Stimulated activated naive CD4-positive, alpha-beta T cell treated with Interleukin-2 at 50 U/mL for 16 hours (primary cell): ENCODE data around the gene WFDC5.
"Not testable (repeated sequence)": the region's sequence is repeated elsewhere in the genome, so short reads cannot be mapped to it uniquely, and the experiment has no call there.

Experiments used
- DNase-seq: peaks from one replicate; lab custom pipeline; 2025; lab: John Stamatoyannopoulos, UW

WFDC5 gene

DNA sequence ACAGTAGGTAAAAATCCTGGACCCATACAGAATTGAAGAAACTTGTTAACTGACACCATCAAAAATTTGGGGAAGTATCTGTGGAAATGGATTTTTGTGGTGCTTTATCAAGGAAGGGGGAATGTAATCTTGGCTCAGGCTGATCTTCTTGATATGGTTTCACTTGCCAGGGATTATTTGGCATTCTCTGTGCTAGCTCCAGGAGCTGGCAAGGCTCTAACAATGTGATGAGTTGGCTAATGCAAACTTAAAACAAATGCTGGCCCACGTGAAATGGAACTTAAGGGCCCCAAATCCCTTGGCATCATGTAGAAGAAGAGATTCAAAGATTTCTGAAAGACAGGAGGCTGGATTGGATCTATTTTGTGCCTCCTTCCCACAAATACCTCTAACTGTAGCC is 27.2 kb downstream of the WFDC5 start:
- no peak for DNase-seq

DNA sequence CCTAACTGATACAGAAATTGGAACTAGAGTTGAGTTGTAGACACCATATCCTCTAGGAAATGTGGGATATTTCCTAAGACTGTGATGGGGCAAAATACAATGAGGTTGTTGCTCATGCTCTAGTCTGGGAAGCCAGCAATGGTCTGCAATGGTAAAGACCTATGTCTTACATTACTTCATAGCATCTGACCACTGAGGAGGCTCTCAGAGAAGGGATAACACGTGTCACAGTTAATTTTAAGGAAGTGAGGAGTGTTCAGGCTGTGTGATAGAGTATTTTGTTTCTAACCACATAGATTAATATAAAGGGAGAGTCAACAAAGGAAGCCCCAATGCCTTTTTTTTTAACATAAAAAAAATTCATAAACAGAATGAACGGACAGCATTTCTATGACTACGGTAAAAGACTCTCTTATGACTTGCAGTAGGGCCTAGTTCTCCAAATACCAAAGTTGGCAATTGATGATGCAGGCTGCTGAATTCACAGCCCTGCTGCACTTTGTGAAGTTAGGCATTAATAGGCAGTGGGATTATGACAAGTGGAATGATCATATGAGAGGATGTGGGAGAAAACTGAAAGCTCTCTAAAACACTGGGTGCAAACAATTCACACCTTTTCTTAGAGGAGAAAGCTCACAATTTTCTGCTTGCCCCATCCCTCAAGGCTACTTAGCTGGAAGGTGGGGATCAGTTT is 27.7 kb downstream of the WFDC5 start:
- DNase-seq: no peak

DNA sequence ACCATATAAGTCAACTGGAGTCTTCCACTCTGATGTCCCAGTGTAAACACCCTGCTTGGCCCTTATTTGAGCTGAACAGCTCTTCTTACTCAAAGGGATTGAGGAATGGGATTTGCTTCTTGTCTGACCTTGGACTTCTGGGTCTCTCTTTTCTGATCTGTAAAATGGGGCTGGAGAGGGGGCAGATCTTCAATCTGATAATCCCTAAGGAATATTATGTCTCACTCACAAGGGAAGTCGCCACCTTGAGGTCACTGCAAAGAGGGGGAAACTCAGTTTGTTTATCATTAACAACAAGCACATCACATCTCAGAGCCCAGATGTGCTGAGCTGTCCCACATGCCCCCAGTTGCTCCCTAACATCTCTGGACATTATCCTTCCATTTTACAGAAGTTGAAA is 29.1 kb downstream of the WFDC5 start:
- DNase-seq: no peak

DNA sequence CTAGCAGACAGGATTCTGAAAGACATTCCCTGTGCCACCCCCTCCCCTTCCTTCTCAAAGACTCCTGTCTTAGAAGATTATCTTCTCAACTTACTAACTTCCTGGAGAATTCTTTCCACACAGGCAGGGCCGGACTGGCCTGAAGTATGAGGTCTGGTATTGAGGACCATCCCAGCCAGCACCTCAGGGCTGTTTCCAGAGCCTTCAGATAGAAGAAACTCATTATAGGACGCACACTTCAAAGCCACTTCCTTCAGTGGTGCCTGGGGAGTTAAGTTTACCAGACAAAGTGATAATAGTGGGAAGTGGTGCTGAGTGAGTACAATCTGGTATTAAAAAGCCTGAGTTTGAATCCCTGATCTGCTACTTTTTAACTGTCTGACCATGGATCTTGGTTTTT is 29.7 kb downstream of the WFDC5 start:
- DNase-seq: no peak

DNA sequence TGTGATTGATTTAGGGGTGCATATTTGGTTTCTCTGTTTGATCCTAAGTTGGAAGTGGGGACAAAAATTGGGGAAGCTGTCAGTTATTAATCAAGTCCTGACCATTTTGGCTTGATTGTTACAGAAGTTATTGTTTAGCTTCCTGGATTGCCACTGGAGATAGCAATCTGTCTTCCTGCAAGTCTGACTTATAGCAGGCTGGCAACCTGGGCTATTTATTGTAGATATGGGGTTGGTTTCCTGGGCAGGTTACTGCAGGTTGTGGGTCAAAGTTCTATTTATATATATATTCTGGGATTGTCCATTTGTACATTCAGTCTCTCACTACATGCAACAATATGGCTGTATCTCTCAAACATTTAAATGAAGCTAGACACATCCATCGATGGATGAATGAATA is 31.8 kb downstream of the WFDC5 start:
- DNase-seq: no peak

DNA sequence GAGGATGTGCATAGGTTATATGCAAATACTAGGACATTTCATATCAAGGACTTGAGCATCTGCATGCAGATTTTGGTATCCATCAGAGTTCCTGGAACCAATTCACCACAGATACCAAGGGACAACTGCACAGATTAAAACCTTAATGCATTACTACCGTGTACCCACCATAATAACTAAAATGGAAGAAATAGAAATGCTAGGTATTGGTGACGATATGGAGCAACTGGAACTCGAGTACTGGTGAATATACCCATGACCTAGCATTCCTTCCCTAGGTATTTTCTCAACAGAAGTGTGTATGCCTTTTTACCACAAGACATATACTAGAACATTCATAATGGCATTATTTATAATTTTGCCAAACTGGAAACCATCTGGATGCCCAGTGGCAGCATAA is 32.5 kb downstream of the WFDC5 start:
- DNase-seq: no peak

DNA sequence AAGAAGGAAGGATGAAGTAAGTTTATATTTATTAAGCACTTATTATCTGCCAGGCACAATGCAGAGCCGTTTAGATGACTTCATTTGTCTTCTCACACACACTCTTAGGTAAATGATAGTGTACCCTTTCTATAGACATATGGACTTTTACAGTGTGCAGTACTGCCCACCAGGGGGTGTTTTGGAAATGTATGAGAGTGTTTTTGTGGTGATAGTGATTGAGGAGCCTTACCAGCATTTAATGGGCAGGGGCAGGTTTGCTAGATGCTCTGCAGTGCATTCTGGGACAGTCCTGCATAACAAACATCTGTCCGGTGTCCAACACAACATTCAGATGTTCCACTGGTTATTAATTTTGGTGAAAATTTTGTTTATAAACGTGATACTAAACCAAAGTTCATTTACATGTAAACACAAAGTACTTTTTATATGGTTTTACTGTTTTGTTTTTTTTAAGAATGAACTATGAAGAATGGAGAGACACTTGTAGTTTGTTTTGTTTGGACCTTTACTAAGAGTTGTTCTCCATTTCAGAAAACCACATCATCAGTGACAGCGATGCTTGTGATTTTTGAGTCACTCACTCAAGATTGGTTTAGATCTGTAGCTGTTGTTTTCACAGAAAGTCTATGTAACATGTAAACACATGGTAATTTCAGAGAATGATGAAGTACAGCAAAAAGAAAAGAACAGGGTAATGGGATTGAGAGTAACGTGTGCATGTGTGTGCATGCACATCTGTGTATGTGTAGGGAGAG is 33.9 kb downstream of the WFDC5 start:
- no peak for DNase-seq

DNA sequence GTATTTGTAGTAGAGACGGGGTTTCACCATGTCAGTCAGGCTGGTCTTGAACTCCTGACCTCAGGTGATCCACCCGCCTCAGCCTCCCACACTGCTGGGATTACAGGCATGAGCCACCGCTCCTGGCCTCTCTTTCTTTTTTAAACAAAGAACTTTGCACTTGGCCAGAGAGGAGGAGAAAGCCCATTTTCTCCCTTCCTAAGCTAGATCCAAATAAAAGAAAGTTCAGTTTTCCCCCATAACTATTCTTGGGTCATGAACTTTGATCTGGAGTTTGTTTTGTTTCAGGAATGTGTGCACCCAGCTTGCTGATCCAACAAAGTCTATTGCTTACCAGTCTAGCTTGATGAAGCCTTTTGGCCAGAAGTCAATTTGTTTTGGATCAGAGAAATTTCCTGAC is 37.4 kb downstream of the WFDC5 start:
- DNase-seq: no peak

DNA sequence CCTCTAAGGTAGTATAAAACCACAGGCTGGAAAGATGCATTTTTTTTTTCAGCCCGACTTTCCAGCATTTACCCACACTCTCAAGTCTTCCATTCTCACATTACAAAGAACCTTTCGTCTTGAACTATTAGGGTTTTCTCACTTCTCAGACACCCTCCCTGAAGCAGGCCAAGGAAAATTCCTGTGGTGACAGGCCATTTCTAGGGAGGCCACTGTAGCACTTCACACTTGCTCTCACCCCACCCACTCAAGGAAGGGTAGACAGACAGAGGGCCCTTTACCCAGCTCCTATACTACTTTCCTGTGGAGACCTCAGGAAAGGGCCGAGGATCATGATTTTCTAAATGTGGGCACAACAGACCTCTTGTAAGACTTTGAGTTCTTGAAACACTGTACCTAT is 41.8 kb downstream of the WFDC5 start:
- DNase-seq: no peak

DNA sequence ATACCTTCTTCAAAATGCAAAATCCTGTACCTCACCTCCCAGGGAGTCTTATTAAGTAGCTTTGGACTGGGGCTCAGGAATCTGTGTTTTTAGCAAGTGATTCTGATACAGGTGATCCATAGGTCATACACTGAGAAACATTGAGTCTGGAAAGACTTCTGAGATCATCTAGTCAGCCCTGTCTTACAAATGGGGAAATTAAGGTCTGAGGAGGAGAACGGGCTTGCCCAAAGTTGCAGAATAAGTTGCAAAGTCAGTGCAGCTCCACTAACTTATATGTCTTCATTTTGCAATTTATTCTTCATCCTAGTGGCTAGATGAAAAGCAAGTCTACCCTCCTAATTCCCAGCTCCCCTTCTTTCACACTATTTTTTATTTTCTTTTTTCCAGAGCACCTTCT is 42.9 kb downstream of the WFDC5 start:
- DNase-seq: no peak

DNA sequence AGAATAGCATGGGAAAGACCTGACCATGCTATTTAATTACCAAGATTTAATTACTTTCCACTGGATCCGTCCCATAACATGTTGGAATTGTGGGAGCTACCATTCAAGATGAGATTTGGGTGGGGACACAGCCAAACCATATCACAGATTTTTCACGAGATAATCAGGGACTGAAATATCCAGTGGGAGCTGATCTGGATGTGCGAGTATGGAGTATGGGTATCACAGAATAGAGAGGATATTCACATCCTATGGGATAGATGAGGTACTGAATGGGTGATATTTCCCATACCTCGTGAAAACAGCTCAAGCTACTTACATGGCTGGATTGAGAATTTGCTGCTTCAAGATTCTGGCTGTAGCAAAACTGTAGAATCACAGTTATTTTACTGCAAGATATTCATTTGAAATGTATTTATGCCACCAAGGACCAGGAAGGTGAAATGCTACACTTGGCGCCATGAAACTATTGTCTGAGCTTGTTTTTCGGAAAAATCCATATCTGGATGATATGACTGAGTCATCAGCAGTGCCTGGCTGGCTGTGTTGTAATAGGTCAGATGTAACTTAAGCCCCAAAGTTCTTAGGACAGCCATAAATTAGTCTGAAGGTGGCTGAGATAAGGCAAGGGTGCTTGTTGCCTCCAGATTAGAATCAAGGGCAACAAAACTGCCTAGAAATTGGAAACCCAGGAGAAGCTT is 43.9 kb downstream of the WFDC5 start:
- no peak for DNase-seq

DNA sequence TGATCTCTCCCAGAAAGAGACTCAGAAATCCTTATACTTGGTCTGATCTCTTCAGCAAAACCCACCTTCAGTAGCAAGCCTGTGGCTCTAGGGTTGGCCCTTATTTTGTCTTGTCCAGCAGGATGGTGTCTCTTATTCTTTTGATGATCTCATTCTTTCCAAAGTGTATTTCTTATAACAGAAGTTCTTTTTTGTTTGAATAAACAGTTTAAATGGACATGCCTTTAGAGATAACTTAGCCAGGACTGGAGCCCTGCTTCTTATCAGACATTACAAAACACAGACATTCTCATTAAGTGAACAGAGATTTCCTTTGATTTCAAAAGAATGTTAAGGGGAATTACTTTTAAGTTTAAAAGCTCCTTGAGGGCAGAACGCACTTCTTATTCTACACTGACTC is 45.7 kb downstream of the WFDC5 start:
- no peak for DNase-seq

DNA sequence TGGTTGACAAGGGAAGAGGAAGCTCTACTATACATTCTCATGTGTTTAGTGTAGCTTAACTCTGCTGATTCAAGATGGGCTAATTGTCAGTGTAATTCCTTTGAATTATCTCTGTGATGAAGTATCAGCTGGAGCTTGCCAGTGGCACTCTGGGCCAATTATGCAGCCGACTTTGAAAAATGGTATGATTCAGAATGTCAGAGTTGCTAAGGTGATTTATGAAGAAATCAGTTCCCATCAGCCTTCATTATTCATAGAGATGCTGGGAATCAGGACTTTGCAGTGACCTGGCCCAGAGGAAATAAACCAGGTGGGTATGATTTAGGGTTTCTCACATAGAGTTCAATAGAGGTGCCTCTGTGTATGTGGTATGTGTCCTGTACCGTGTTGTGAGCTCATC is 47.4 kb downstream of the WFDC5 start:
- no peak for DNase-seq

DNA sequence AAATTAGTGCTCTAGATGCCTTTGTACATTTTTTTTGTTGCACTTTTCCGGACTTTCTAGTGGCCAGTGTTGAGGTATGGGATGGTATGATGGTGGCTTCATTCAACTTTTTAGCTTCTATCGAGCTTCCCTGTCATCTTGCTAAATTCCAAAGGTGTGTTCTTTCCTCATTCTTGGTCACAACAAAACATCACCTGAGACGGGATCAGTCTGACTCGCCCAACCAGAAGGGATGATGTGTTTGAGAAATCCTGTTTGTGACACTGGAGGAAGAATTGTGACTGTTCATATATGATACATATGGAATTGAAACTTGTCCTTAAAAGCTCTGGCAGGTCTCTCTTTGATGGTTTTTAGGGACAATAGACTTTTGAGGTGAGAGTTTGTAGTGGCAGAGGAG is 47.9 kb downstream of the WFDC5 start:
- no peak for DNase-seq

DNA sequence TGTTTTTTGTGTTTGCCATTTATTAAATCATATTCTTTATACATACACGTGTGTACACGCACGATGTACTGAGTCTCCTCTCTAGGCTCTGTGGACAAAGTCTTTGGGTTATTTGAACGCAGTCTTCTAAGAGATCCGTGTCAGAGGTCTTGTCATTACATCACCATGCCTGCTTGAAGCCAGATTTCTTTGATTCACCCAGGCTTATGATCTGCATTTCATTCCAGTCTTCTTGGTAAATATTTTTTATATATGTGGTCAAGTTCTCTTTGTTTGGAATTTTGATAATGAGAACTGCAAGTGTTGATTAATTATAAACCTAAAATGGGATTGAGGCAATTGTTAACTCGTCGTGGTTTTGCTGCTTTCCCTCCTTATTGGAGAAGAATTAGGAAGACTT is 48.6 kb downstream of the WFDC5 start:
- no peak for DNase-seq

DNA sequence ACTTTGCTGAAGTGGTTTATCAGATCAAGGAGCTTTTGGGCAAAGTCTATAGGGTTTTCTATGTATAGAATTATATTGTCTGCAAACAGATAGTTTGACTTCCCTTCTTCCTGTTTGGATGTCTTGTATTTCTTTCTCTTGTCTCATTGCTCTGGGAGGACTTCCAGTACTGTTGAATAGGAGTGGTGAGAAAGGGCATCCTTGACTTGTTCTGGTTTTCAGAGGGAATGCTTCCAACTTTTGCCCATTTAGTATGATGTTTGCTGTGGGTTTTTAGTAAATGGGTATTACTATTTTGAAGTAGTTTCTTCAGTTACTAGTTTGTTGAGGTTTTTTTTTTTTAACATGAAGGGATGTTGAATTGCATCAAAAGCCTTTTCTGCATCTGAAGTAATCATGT is 50.2 kb downstream of the WFDC5 start:
- no peak for DNase-seq

DNA sequence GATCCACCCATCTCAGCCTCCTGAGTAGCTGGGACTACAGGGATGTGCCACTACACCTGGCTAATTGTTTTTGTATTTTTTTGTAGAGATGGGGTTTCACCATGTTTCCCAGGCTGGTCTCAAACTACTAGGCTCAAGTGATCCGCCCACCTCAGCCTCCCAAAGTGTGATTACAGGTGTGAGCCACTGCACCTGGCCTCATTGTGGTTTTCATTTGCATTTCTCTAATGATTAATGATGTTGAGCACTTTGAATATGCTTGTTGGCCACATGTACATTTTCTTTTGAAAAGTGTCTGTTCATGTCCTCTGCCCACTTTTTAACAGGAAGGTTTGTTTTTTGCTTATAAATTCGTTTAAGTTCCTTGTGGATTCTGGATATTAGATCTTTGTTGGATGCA is 51.9 kb downstream of the WFDC5 start:
- DNase-seq: not testable (repeated sequence)

DNA sequence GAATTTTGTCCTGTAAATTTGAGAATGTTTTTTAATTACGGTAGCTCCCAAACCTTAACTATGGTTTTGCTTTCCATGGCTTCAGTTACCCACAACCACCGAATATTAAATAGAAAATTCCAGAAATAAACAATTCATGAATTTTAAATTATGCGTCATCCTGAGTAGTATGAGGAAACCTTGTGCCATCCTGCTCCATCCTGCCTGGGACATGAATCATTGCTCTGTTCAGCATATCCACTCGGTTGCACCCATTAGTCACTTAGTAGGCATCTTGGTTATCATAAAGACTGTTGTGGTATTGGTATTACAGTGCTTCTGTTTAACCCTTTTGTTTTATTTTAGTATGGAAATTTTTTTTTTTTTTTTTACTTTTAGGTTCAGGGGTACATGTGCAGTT is 53.7 kb downstream of the WFDC5 start:
- DNase-seq: no peak

DNA sequence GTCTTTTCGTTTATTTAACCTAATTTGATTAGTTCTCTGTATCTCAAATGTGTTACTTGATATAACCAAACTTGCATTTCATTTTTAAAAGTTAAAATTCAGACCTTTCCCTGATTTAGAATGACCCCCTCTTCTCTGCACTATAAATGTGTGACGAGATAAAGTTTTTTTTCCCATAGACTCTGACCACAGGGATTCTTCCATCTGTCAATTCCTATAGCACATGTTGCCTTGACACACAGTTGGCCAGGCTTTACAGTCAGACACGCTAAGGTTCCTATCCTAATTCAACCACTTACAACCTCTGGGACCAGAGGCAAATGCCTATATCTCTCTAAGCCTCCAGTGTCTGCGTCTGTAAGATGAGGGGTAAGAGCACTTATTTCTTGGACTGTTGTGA is 54.7 kb downstream of the WFDC5 start:
- no peak for DNase-seq
